GM18508 (cell line): ENCODE results near the gene GGN.
A peak's percentile ranks its signal among the peaks of the same experiment; 100 is the strongest.

Experiments
- ATAC-seq: cut with Tn5 transposase; IDR thresholded peaks from one replicate; pipeline ENCODE4 v1.9.1; 2021; ENCODE audit warnings: moderate number of reproducible peaks; ENCODE audit not compliant: insufficient read depth, unreplicated experiment

GGN gene

DNA sequence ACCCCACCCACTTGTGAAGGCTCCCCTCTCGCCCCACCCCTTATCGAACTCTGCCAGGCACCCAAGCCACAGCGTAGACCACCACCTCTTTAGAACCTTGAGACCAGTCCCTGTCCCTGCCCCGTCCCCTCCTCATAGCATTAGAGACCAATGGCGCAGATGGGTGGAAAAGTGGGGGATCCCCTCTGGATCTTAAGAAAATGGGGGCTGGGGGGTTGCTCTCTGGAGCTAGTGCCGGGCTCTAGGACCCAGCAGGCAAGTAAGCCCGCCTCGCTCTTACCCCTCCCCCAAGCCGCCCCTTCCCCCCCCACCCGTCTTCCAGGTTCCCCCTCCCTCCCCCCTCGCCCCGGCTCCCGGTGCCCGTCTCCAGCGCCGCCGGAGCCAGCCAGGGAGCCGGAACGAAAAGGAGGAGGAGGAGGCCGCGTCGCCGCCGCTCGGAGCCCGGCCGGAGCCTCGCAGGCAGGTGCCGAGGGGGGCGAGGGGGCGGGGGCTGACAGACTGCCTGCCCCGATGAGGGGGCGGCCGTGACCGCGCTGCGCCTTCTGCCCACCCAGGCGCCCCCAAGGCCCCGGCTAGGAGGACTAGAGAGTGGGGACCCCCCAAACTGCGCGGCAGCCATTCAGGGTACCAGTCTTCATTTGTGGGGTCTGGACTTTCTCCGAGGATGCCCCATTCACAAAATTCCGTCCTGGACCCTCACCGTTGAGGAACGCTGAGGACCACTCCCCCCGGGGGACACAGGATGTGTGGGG, 691 bp upstream of the GGN start, which contains the start of gene SPRED3:
TSS of gene SPRED3 (plus strand) at position 349 of the 752 bp plus-strand sequence. CDS start 1,606 bp downstream, outside the sequence.
- ATAC-seq = no peak

DNA sequence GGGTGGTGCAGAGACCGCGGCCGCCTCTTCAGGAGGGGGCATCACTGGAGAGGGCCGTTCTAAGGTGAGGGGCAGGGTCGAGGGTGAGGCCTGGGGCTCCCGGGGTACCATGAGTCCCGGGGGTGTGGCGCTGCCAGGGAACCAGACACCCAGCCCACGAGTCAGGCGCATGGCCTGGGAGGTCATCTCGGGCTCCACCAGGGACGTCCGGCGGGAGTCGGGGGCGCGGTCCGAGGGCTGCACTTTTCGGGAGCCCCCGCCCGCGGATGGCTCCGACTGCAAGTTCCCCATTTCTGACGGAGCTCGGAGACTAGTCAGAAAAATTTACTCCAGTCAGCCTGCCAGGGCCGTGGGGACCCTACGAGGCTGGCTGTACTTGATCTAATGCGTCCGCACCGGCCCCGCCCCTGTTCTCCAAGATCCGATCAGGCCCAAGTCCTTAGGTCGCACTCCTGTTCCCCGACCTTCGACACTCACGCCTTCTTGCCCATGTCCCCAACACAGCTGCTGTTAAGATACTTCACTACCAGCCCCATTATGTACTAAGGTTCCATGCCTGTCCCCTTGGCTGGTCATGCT, 774 bp downstream of the GGN start:
- ATAC-seq = no peak

DNA sequence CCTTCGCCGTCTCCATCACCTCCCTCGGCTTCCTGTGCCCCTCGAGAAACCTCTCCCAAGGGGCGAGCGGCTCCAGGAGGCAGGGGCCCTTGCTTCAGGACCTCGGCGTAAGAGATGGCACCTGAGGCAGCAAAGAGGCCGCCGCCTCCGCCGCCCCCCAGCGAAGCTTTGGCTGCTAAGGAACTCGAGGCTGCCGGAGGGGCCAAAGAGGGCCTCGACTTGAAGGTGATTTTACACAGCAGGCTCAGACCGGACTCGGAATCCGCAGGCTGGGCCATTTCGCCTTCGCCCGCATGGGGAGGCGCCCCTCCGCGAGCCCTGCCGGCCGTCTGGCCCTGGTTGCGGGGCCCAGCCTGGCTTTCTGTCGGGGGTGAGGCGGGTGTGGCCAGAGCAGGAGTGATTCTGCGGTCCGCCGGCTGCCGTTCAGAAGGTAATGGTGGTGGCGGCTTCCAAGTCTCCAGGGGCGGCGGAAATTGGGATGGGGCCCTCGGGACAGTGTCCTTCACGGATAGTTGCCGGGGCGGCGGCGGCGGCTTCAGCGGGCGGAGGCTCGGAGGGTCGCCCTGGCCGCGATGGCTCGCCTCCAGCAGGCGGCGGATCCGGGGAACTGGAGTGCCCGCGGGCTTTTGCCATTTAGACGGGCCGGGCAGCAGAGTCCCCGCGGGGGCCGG, 1.4 kb downstream of the GGN start:
- ATAC-seq = no peak

DNA sequence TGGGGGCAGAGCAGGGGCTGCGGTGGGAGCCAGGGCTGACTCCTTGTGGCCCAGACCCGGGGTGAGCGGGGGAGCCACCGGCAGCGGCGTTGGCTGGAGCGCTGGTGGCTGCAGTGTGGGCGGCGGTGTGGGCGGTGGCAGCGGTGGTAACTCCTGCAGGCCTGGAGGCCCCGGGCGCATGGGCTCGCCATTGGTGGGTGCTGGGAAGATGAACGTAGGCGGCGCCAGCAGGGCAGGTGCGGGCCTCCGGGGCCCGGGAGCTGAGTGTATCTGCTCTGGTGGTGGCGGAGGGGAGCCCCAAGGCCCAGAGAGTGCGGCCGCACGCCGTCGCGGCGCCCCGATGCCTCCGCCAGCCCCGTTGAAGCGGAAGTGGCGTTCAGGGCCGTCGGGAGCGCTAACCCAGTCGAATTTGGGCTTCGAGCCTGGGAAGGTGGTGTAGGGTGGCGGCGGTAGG, 2.0 kb downstream of the GGN start:
- no peak for ATAC-seq

DNA sequence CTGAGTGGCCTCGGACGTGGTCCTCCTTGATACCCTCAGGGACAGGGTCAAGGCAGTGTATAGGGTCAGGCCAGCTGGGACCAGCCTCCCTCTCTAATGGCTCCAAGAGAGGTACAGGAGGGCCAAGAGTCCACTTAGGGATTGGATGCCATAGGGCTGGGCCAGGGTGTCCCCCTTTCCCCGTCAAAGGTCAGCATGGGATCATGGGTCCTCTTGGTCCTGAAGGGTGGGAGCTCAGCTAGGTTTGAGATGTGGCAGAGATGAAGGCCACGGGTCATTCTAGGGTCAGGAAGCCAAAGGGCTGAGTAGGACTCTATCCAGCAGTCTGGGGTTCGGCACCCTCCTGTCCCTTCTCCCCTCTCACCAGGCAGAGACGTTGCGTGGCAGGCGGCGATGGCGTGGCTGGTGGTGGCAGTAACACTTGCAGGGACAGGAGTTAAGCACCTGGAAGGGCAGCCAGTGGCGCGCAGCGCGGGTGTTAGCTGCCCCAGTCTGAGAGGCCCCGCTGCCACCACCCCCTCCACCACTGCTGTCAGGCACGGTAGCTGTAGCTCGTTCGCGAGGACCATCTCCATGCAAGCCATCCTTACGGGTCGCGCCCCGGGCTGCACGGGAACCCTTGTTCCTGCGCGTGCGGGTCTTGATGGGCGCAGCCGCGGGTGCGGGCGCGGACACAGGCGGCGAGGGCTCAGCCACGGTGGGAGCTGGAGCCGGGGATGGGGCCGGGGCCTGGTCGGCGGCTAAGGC, 2.6 kb downstream of the GGN start:
- no peak for ATAC-seq

DNA sequence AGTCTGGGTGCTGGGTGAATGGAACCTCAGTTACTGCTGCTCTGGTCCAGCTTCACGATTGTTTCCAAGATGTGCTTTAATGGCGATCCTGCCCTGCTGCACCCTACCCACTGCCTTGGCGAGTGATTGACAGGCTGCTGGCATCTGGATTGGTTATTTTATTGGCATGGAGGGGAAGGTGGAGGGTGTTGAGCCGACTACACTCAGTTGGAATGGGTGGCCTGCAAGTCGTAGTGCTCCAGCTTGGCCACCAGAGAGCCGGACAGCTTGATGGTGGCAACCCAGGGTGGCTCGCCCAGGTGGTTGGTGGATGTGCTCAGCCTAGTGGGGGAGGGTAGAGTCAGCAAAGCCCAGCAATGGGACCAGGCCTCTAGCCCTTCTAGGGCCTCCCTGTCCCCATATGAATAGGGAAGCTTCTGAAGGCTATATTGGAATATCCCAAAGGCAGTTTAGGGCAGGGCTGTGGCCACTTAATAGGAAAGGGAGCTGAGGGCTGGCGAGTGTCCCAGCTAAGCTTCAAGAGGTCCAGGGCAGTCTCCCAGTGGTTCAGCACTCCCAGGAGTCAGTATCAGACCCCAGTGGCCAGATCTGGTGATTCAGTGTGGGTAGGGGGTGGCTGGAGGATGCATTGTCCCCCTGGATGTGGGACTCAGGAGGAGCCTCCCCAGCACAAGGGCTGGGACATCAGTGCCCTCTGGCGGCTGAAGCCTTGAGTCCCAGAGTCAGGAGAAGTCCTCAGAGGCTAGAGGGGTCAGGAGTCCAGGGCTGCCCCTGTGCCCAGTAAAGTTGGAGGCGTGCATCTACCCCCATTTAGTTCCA, 3.4 kb downstream of the GGN start:
- no peak for ATAC-seq

DNA sequence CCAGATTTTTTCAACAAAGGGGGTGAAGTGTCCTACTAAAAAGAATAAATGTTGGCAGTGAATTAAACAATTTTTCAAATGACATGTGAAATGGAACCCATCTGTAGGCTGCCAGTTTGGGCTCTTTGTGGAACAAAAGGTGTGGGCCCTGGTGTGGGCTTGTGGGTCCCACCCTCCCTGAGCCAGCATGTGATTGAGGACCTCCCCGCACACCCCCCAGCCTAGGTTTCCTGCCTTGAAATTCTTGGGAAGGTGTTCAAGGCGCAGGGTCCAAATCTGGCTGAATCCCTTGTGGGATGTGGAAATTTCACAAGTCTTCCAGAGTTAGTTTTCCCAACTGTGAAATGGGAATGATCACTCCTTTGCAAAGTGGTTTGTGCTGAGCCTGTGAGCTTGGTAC, 4.1 kb downstream of the GGN start:
- no peak for ATAC-seq

DNA sequence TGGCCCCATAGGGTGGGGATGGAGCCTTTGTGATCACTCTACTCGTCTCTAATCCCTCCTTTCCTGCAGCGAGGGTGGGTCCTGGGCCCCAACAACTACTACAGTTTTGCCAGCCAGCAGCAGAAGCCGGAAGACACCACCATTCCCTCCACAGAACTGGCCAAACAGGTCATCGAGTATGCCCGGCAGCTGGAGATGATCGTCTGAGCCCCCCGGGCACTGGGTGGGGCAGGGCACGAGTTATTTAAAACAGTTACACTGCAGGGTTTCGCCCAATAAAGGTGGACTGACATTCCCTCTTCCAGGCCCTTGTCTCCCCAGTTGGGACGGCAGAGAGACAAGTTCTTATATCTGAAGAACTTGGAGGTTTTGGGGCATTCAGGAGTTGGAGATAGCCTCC, 4.7 kb downstream of the GGN start:
- no peak for ATAC-seq

DNA sequence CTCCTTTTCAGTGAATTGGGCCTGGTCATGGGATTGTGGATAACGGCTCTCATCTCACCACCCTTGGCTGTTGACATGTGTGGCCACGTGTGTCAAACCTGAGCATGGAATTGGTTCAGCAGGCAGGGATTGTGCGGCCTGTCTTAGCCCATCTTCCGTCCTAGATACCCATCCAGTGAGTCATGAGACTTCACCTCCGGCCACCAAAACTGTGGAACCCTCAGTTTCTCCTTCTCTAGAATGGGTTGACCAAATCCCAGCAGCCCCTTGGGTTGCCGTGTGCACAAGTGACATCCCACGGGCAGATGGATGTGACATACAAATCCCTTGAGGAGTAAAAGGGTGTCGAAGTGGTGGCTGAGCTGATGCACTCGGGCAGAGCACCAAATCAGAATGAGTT, 6.7 kb downstream of the GGN start:
- ATAC-seq = no peak

DNA sequence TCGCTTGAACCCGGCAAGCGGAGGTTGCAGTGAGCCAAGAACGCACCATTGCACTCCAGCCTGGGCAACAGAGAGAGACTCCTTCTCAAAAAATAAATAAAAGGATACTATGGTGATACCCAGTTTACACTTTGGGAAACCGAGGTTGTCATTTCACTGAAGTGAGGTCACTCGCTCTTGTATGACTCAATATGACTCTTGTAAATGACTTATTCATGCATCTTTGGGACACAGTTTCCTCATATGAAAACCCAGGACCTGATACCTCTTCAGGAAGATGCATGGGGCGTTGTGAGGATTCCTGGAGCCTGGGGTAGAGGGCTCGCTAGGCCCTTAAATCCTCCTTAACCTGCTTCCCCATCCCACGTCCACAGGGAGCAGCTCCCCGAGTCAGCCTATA, 9.0 kb downstream of the GGN start:
- ATAC-seq = no peak

DNA sequence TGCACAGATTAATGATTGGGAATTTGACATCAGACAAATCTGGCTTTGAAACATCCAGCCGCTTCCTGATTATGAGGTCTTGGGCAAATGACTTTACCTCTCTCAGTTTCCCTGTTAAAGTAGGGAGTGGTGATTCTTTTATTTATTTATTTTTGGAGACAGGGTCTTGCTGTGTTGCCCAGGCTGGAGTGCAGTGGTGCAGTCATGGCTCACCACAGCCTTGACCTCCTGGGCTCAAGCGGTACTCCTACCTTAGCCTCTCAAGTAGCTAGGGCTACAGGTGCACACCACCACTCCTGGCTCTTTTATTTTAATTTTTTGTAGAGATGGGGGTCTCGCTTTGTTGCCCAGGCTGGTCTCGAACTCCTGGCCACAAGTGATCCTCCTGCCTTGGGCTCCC, 10.8 kb downstream of the GGN start:
- ATAC-seq = no peak

DNA sequence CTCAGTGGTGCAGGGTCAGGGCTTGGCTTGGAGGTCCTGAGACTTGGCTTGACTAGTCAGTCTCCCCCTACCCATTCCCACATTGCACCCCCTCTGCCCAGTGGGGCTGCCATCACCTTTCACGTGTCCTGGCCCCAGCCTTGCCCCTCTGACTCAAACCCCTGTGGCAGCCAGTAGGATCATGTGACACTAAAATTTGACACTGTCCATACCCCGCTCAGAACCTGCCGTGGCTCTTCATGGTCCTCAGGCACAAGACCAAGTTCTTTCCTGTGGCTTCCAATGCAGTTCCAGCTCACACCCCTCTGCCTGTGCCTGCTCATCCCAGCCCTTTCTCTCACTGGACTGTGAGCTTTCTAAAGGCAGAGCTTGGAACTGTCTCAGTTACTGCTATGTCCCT, 11.3 kb downstream of the GGN start:
- no peak for ATAC-seq

DNA sequence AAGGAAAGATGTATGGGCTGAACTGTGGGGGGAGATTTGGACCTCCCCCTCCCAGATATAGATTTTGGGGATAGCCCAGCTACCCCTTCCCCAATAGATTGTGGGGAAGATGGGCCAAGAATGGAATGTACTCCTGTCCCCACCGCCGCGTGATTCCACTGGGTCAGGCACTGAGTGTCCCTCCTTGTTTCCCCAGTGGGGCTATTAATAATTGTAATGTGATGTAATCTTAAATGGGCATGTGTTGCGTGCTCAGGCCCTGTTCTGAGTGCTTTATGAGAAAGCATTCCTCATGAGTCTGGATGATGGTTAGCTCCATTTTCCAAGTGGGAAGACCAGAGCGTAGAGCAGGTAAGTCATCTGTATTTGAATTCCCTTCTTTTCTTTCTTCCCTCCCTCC, 12.1 kb downstream of the GGN start:
- ATAC-seq = no peak

DNA sequence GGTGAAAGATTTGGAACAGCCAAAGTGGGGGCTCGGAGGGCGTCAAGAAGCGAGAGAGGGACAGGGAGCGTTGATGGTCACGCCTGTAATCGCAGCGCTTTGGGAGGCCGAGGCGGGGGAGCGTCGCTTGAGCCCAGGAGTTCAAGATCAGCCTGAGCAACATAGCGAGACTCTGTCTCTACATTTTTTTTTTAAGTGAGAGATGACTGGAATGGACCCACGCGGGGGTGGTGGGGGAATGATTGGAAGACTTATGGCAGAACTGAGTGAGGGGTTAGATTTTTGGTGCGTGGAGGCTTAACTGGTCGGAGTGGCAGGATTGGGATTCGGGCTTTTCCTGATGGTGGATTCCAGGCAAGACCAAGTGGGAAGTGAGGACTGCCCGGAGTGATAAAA, 12.7 kb downstream of the GGN start:
- no peak for ATAC-seq

DNA sequence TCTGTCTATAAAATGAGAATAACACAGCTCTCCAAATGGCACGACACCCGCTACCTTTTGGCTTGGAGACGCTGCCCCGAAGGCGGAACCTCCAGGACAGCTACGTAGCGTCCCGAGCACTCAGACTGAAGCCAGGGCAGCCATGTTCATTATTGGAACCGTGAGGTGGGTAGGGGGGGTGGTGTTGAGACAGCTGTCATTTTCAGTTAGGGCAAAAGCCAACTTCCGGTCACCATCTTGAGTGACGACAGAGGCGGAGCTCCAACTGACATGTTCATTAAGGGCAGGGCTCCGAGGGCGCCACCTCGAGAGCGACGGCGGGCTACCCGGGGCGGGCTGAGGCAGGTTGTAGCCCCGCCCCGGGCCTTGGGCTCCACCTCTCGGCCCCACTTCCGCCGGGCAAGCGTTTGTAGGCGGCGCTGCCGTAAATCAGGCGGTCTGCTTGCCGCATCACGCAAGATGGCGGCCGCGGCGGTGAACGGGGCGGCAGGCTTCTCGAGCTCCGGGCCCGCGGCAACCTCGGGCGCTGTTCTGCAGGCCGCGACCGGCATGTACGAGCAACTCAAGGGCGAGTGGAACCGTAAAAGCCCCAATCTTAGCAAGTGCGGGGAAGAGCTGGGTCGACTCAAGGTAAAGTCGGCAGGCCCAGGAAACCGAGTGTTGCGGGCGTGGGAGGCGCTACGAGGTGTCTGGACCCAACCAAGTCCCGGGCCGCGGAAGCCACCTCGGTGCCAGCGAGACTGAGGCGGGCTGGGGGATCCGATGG, 13.3 kb downstream of the GGN start, which contains the start of gene PSMD8:
TSS of gene PSMD8 (plus strand) at position 240 of the 766 bp plus-strand sequence. CDS start at position 271, 31 bp downstream.
- ATAC-seq = peak; percentile 81

DNA sequence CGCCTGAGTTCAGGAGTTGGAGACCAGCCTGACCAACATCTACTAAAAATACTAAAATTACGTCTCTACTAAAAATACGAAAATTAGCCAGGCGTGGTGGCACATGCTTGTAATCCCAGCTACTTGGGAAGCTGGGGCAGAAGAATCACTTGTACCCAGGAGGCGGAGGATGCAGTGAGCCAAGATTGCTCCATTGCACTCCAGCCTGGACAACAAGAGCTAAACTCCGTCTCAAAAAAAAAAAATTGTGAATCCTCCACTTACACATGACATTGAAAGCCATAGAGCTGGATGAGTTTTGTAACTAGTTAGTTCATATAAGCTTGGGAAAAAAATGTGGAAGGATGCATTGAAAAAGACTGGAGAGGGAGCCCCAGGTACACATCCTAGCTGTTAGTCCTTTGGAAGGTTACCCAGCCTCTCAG, 13.9 kb downstream of the GGN start:
- ATAC-seq = no peak

DNA sequence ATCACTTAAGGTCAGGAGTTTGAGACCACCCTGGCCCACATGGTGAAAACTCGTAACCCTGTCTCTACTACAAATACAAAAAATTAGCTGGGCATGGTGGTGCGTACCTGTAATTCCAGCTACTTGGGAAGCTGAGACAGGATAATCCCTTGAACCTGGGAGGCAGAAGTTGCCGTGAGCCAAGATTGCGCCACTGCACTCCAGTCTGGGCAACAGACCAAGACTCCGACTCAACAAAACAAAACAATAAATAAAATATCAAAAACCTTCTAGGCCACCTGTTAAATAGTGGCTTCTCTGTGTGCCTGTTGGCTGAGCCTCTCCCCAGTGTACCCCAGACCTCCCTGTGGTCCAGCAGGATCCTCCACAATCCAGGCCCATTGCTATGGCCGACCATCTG, 16.8 kb downstream of the GGN start:
- ATAC-seq = no peak

DNA sequence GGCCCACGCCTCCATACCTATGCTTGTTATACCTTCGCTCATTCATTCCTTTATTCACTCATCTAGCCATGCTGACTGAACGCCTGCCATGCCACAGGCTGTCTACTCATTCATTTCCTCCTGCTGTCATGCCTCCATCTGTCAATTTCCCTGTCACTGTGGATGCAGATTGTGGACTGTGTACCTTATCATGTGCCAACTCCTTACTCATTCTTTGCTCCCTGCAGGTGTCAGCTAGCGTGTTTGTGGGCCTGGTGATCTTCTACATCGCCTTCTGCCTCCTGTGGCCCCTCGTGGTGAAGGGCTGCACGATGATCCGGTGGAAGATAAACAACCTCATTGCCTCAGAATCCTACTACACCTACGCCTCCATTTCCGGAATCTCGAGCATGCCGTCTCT, 17.5 kb downstream of the GGN start:
- no peak for ATAC-seq

DNA sequence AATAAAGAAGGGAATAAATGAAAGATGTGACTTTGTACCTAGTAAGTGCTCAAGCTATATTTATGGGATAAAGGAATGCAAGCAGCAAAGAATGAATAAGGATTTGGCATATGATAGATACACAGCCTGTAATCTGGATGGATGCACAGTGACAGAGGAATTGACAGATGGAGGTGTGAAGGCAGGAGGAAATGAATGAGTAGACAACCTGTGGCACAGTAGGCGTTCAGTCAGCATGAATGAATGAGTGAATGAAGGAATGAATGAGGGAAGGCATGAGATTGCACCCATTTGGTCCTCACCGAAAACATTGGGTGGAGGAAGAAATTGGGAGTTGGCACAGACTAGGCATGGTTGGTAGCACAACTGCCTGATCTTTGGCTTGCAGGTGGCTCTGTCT, 18.2 kb downstream of the GGN start:
- no peak for ATAC-seq
